ENCODE results near the gene HCN1.
"Not testable (repeated sequence)": the region's sequence is repeated elsewhere in the genome, so short reads cannot be mapped to it uniquely, and the experiment has no call there.

The HCN1 gene

DNA sequence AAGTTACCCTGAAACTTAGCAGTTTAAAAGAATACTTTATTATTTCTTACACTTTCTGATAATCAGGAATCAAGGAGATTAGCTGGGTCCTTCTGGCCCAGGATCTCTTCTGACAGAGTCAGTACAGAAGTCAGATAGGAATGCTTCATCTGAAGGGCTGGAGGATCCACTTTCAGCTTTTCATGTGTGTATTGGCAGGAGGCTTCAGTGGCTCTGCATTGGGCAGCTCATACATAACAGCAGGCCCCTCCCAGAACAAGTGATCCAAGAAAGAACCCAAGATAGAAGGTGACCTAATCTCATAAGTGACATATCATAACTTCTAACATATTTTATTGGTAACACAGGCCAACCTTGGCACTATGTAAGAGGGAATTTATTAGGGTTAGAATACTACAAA, 258.4 kb downstream of the HCN1 start:
- in situ Hi-C loops (cut with HindIII; ENCODE audit: low sequenced_read_pairs) = no loop called here

DNA sequence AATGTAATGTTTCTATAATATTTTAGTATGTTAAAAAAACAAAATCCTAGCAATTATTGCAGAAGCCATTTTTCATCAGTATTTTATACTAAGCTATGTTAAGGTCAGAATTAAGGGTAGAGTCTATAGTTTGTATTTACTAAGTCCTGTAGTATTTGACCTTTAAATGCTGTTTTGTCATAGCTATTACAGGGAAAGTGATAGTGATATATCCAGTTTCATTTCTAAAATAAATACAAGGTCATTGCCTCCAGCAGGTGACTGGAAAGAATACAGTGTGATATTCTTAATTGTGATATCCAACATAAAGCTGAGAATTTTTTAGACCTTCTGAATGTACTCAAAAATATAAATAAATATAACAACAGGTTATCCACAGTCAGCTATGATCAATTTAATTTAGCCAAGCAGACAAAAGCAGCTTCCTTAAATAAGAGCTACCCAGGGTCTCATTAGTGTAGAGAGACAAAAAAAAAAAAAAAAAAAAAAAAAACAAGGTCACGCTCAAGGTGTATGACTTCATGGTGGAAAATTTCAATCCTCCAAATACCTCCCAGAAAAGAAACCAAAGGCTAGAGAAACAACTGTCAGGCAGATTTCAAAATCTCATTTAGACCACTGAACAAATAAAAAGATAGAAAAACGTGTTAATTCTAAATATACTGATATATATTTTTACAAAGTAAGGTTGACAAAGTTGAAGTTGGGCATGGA, 278.7 kb downstream of the HCN1 start:
- in situ Hi-C loops (cut with HindIII; ENCODE audit: low sequenced_read_pairs) = no loop called here

DNA sequence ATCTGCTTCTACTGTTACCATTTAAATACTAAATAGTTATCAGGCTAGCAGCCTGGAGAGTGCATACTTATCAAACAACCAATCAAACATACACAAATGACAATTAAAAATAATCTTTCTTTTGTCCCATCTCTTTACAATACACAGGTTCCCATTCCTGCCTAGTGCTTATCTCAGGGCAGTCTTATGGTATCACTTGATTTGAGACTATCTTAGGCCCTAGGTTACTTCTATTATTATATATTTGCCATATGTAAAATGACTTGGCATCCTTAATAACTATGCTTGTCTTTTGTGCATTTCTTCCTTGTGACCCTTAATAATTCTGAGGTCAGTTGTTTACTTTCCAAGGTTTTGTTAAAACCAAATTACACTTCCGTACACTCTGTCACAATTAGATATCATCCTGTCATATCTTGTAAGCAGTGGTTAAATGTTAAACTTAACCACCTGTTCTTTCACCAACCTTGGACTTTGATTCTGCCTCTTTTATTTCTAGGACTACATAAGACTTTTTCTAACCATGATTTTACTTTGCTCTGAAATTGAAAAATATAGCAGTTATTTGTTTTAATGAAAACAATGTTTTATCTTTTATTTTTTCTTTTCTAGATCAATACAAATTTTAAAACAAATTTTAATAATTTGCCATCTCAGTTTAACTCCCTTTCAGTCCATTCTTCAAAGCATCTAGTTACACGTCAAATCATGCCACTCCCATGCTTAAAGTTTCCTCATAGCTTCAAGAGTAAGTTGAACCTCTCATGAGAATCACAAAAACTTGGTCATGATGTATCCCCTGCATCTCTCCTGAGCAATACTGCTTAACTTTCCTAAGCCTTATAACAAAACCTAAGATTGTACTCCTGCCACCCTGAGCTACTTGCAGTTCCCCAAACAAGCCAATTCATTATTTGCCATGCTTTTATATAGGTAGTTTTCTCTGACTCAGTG, 281.3 kb downstream of the HCN1 start:
- in situ Hi-C loops (cut with HindIII; ENCODE audit: low sequenced_read_pairs) = no loop called here

DNA sequence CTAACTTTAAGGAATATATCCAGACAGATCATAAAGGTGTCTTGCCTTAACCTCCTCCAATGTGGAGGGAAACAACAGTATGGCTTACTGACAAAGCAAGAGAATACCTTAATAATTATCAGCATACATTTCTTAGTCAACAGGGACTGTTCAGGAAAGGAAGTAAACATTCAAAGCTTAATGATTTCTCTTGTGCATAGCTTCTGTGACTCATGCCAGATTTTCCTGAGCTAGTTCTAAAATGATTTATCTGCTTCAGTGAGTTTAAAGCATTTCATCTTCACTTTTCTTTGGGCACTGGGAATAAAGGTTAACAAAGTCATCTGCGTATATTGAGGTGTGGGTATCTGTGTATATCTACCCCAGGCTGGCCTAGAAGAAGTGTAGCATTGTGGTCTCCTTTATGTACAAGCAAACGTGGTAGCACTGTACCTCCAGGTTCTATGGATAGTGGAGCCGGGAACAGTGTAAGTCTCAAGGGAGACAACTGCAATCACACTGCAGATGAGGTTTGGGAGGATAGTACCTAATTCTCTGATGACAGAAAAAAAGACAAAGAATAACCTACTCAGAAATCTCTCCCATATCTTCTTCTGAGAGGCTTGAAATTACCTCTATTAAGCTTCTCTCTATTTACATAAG, 284.1 kb downstream of the HCN1 start:
- in situ Hi-C loops (cut with HindIII; ENCODE audit: low sequenced_read_pairs) = no loop called here

DNA sequence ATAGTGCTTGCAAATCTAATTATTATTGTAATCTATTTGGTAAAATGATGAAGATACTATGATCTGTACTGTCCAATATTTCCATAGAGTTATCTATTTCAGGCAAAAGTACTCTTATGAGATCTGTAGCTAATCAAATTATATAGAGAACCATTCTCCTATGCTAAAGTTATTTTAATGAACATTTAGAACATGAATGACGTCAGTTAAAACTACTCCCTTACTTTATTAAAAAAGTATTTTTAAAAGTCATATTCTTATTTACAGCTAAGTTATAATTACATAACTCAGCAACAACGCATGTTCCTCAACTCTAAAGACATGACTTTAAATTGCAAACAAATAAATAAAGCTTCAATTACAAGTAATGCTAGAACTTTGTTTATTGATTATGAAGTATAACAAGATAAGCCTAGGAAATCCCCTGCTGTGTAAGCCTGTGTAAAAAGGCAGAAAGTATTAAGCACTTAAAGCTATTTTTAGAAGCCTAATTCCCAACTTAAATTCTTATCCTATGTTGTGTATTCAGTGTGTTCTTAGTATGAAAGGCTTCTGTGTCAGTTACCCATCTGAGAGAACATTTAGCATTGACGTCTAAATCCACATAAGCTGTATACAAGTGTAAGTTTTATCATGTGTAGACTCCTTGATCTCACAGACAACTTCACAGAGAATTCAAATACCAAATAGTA, 285.7 kb downstream of the HCN1 start:
- in situ Hi-C loops (cut with HindIII; ENCODE audit: low sequenced_read_pairs) = no loop called here

DNA sequence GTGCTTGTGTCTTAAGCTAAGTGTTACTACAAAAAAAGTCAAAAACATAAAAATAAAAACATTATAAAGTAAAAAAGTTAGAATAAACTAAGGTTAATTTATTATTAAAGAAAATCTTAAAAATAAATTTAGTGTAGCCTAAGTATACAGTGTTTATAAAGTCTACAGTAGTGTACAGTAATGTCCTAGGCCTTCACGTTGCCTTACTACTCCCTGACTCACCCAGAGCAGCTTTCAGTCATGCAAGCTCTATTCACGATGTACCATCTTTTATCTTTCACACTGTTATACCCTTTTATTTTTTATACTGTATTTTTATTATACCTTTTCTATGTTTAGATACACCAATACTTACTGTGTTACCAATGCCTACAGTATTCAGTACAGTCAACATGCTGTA, 288.1 kb downstream of the HCN1 start:
- in situ Hi-C loops (cut with HindIII; ENCODE audit: low sequenced_read_pairs) = no loop called here

DNA sequence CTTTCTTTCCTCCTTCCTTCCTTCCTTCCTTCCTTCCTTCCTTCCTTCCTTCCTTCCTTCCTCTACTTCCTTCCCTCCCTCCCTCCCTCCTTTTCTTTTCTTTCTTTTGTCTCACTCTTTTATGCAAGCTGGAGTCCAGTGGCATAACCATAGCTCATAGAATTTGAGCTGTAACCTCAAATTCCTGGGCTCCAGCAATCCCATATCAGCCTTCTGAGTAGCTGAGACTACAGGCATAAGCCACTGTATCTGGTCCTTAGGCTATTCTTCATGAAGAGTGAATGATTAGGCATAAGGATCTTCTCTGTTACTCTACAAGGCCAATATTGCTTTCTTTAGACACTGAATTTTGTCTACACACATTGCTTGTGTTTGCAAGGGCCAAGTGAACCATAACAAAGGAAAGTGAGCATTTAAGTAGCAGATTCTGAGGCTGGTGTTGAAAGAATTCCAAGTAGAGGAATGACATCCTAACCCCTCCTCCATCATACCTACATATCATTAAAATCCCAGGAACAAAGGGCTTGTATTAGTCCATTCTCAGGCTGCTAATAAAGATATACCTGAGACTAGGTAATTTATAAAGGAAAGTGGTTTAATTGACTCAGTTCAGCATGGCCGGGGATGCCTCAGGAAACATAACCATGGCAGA, 293.2 kb downstream of the HCN1 start:
- in situ Hi-C loops (cut with HindIII; ENCODE audit: low sequenced_read_pairs) = no loop called here

DNA sequence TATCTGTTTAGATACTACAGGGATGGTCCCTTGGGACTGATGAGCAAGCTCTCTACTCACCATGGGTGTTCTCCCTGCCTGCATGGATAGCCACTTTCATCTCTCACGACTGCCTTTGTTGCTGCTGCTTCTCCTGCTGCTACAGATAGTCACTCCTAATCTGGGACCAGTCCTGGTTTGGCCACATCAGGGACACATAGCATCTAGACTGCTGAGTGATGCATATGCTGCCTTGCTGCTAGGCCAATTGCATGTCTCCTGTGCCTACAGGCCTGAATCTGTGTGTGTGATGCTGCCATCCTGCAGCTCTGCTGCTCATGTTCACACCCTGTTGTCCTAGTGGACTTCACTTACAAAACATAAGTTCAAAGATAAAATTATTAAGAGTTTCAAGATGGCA, 297.1 kb downstream of the HCN1 start:
- in situ Hi-C loops (cut with HindIII; ENCODE audit: low sequenced_read_pairs) = no loop called here

- in situ Hi-C loops (cut with HindIII; ENCODE audit: low sequenced_read_pairs) = no loop called here
Measured at GRCh38 chr5:45385321-45386058, 310.7 kb downstream of the HCN1 start.

DNA sequence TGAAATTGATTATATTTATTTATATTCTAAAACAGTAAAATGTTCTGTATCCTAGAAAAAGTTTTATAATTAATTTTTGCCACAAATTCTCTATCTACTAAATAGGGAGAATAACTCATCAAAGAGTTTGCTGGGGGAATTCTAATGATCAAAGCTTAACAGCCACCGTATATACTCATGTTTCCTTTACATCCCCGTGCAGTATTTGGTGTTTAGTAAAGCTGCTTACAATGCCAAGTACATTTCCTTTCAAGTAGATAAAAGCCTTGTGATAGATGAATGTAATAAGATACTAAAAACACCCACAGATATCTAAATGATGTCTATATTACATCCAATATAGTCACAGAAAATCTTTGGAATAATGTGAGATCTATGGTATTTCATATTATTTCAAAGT, 312.2 kb downstream of the HCN1 start:
- in situ Hi-C loops (cut with HindIII; ENCODE audit: low sequenced_read_pairs) = no loop called here

DNA sequence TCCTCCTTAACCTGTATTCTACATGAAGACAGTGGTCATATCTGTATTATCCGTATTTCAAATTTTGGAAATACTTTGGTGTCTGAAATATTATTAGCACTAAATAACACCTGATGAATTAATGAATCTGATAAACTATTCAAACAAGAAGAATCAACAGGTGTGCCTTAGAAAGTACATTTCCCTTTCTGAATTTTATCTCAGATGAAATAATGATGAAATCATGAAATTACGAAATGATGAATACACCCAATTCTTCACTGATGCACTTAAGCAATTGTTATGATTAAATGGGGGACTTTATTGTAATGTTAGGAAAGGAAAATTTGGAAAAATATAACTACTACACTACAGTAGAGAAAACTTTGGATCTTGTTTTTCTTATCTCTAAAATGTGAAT, 313.6 kb downstream of the HCN1 start:
- in situ Hi-C loops (cut with HindIII; ENCODE audit: low sequenced_read_pairs) = no loop called here

DNA sequence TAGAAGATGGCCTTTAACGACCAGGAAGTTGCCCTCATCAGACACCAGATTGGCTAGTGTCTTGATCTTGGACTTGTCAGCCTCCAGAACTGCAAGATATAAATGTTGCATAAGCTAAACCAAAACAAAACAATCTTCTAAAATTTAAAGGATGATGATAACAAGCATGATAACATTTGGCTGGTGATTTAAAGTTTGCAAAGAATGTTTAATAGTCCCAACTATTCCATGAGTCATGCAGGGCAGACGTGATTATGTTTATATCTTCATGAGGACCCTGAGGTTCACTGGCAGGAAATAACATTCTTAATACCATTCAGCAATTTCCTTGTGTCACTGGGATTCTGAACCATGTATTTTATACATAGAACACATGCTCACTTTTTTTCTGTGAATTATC, 319.8 kb downstream of the HCN1 start:
- in situ Hi-C loops (cut with HindIII; ENCODE audit: low sequenced_read_pairs) = no loop called here

DNA sequence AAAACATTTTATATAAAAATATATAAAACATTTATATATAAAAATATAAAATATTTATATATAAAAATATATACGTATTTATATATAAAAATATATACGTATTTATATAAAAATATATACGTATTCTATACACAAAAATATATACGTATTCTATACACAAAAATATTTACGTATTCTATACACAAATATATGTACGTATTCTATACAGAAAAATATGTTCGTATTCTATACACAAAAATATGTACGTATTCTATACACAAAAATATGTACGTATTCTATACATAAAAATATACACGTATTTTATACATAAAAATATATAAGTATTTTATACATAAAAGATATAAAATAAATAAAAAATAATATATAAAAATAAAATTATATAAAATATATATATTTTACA, 323.6 kb downstream of the HCN1 start:
- in situ Hi-C loops (cut with HindIII; ENCODE audit: low sequenced_read_pairs) = no loop called here

DNA sequence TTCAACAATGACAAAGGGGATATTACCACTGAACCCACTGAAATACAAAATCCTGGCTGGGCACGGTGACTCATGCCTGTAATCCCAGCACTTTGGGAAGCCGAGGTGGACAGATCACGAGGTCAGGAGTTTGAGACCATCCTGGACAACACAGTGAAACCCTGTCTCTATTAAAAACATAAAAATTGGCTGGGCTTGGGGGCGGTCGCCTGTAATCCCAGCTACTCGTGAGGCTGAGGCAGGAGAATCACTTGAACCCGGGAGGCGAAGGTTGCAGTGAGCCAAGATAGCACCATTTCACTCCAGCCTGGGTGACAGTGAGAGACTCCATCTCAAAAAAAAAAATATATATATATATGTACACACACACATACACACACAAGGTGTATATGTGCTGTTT, 324.8 kb downstream of the HCN1 start:
- in situ Hi-C loops (cut with HindIII; ENCODE audit: low sequenced_read_pairs) = not testable (repeated sequence)

- in situ Hi-C loops (cut with HindIII; ENCODE audit: low sequenced_read_pairs) = no loop called here
Measured at GRCh38 chr5:45355189-45355992, 340.8 kb downstream of the HCN1 start.

DNA sequence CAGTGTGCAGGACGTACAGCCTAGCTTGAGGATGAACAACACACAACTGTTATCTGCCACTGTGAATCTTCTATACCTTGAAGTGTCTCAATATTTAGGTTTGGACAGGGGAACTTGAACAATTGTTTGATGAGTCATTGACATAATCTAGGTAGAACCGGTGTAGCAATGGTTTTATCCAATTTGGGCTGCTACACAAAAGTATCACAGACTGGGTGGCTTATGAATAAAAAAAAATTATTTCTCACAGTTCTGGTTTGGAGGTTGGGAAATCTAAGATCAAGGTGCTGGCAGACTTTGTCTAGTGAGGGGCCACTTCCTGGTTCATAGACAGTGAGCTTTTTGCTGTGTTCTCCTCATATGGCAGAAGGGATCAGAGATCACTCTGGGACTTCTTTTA, 359.7 kb downstream of the HCN1 start:
- in situ Hi-C loops (cut with HindIII; ENCODE audit: low sequenced_read_pairs) = no loop called here

DNA sequence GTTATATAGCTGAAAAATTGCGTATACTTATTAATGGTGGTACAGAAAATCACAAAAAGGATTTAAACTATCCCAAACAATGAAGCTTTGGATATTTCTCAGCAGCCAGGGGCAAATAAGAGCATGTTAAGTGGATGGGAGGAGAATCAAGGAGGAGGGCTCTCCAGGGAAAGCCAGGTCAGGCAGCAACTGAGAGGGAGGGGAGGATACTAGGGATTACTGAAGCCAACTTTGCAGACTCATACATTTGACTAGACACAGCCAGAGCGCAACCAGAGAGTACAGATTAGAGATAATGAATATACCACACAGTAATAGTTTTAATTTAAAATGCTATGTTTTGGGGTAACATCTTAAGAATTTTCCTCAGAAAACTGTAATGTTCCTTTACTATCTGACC, 360.2 kb downstream of the HCN1 start:
- in situ Hi-C loops (cut with HindIII; ENCODE audit: low sequenced_read_pairs) = no loop called here

- in situ Hi-C loops (cut with HindIII; ENCODE audit: low sequenced_read_pairs) = no loop called here
Measured at GRCh38 chr5:45335346-45335745, 360.8 kb downstream of the HCN1 start.

GRCh38 chr5:45334939-45335338, 361.2 kb downstream of the HCN1 start:
- in situ Hi-C loops (cut with HindIII; ENCODE audit: low sequenced_read_pairs) = no loop called here

Data from endothelial cell of hepatic sinusoid (primary cell).